Endometrial microvascular endothelial cells (primary cell): ENCODE measurements around the gene TSPOAP1. TPM values are rescaled to one million over a fixed set of nuclear protein-coding genes. Genes with fewer than 3 reads are reported as not detected.

Experiments
- in situ Hi-C: cut with HindIII; loops from 2 replicates; pipeline ENCODE4 v1.10.0; 2017; ENCODE audit warnings: low sequenced_read_pairs, low pct_unique_long_range_greater_than_20kb; ENCODE audit errors: inconsistent ontology term
- total RNA-seq: library from RNA; depleted of rRNA; stranded (reverse); fragments of >200 nt; gene quantifications from one replicate; pipeline ENCODE4 v1.2.3, GENCODE V29; 2015; ENCODE audit errors: inconsistent ontology term

TSPOAP1 gene
- total RNA-seq, 1 donor from 2014 or later, result not detected

DNA sequence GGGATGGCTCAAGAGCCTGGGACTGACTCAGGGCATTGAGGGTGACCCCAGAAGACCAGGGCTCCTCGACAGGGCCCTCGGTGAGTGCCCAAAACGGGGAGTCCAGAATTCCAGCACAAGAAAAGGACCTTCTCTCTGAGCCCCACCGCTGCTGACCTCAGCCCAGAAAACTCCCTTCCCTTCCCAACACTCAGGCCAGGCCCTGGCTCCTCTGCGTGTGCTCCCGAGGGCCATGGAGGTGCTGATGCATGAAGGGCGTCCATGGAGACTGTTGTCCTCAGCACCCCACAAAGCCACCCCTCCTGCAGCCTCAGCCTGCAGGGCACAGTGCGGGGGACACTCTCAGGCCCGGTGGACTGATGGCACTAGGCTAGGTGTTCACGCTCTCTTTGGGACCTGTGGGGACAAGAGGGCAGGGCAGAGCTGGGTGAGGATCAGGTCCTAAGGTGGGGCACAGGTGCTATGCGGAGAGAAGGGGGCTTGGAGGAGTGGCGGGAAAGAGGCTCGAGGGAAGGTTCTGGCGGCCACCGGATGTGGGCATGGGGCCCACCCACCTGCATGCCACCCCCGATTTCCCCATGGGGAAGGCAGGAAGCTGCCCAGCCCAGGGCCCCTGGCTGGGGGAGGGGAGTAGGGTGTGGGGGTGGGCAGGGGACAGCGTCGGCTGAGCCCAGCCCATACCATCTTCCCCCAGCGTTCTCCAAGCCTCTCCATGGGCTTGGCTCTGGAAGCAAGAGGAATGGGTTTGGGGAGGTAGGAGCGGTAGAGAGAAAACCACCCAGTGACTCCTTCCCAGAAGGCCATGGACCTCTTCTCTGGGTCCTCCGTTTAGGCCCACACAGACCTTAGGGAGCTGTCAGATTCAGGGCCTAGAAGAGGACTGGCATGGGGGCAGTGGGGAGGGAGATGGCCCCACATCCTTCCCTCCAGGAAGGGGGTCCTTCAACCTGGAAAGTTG, 4.5 kb upstream of the TSPOAP1 start:
- in situ Hi-C loops, result no loop called here

DNA sequence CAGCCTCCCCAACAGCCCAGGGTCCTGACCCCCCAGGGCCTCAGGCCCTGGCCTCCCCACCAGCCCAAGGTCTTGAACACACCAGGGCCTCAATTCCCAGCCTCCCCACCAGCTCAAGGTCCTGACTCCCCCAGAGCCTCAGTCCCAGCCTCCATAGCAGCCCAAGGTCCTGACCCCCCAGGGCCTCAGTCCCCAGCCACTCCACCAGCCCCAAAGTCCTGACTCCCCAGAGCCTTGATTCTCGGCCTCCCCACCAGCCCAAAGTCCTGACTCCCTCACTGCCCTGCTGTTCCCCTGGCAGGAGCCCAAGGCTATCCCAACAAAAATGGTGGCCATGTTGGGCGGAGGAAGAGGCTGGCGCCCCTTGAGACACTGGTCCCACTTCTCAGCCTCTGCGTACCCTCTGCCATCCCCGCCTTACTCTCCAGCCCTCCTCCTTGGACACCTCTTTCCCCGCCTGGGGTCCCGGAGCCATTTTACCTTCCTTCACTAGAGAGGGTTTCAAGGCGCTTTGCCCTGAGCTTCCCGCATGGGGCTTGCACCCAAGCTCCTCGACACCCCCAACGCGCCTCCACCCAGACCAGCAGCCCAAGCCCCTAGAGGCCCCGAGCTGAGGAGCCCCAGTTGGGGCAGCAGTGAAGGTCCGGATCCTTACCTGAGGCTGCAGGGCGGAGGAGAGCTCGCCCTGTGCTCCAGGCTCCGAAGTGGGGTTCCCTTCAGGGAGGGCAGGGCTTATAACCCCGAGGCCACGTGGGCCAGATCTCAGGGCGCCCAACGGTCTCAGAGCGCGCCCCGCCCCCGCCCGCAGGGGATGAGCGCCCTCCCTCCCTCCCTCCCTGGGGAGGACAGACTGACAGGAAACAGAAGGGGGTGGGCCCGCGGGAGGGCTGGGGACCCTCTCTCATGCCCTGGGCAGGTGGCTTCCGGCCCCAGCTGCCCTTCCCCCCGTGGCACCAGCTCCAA, 3.5 kb upstream of the TSPOAP1 start:
- in situ Hi-C loops, result no loop called here

- in situ Hi-C loops, result no loop called here
Measured at GRCh38 chr17:58330997-58331814, 2.6 kb upstream of the TSPOAP1 start.

DNA sequence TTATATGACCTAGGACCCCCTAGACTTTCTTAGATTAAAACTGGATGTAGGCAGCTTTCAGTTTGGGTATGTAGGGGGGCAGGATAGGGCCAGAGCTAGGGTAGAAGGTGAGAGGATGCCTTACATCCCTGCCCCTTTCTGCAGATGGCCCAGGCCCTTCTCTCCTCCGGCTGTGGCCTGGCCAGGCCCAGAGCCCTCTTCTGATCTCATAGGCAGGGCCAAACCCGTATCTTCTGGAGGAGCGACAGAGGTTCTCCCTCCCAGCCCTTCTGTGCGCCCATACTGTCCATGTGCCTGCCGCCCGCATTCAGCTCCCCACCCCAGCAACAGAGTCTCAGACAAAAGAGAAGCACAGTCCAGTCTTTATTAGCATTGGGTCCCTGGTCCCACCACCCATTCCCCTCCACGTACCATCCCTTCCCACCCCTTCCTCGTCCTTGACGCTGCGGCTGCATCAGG, 2.0 kb upstream of the TSPOAP1 start:
- in situ Hi-C loops, result no loop called here

DNA sequence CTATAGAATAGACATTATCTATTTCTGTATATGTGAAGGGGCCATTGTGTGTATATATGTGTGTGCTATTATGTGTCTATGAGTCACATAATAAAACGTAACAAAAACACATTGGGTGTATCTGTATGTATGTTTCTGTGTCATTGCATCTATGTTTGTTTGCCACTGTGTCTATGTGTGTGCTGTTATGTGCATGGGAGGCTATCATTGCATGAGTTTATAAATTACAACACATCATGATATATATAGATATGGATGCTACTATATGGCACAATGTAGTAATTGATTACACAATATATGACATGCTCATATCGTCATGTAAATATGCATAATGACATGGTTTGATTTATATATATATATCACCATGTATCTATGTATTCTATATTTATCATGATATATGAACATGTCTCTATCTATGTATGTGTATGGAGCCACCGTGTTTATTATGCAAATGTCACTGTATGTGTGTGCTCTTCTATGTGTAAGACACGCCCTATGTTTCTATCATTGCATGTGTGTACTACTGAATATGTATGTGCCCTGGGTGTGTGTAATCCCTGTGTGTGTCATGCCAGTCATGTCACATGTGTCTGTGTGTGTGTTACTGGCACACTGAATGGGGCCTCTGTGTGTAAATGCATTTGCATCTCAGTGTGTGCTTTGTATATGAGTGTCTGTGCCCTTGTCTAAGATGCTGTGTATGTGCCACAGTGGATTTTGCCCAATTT, 1.4 kb upstream of the TSPOAP1 start:
- in situ Hi-C loops, result no loop called here

DNA sequence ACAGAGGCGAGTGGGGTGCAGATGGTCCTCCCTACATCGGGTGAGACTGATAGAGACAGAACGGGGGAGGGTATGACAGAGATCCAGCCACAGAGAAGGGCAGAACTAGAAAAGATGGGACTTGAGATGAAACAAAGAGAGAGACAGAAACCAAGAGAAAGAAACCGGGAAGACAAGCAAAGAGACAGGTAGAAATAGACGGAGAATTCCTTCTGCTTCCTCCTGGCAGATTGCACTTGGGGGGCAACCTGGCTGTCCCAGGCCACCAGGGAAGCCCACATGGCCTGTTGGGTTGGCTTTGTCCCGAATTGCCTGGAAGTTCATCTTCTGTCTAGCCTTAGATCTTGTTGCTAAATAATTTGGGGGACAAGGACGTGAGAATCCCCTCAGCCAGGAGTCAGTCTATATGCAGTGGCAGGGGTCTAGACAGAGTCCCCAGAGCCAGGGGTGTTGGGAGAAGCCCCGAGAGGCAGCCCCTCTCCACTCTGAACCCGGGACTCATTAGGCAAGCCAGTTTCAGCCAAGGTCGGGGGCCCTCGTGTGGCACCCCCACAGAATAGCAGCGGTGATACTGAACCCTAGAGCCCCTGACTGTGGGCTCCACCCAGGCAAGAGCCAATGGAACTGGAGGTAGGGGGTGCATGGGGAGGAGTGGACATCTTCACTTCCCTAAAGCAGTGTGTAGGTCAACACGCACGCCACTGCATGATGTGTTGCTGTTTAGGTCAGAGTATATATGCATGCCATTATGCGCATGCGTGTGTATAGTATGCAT, 627 bp upstream of the TSPOAP1 start:
- in situ Hi-C loops, result no loop called here

DNA sequence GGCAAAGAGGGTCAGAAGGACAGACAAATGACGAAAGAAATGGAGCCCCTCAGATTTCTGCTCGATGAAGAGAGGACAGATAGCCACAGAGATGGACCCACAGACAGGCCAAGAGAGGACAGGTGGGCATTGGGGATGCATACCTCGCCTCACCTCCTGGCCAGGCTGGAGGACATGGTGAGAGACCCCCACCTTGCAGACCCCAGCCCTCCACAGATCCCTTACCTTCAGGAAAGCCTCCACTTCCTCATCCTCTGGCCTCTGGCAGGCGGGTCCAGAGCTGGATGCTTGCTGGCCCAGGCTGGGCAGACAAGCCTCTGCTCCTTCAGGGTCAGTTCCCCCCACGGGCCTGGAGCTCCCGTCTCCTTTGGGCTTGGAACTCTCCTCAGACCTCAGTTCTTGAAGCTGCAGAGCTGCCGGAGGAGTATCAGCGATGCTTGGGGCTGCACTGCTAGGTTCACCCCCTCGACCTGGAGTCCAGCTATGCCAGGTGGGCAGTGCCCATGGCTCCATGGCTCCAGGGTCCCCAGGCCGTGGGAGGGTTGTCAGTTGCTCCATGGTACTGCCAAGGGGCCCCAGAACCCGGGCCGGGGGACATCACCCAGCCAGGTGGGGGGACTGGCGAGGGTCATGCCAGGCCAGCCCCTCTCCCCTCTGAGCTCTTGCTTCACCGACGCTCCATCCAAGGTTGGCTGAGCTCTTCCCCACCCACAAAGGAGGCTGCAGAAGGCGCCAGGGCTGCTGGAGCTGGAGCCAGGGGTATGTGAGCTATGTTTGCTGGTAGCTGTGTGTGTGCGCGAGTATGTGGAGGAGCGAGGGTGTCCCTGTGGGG, 1.0 kb downstream of the TSPOAP1 start:
- in situ Hi-C loops, result no loop called here

- in situ Hi-C loops, result no loop called here
Measured at GRCh38 chr17:58326609-58327362, 1.8 kb downstream of the TSPOAP1 start.

GRCh38 chr17:58325976-58326468, 2.6 kb downstream of the TSPOAP1 start:
- in situ Hi-C loops, result no loop called here

- in situ Hi-C loops, result no loop called here
Measured at GRCh38 chr17:58325289-58325726, 3.3 kb downstream of the TSPOAP1 start.

DNA sequence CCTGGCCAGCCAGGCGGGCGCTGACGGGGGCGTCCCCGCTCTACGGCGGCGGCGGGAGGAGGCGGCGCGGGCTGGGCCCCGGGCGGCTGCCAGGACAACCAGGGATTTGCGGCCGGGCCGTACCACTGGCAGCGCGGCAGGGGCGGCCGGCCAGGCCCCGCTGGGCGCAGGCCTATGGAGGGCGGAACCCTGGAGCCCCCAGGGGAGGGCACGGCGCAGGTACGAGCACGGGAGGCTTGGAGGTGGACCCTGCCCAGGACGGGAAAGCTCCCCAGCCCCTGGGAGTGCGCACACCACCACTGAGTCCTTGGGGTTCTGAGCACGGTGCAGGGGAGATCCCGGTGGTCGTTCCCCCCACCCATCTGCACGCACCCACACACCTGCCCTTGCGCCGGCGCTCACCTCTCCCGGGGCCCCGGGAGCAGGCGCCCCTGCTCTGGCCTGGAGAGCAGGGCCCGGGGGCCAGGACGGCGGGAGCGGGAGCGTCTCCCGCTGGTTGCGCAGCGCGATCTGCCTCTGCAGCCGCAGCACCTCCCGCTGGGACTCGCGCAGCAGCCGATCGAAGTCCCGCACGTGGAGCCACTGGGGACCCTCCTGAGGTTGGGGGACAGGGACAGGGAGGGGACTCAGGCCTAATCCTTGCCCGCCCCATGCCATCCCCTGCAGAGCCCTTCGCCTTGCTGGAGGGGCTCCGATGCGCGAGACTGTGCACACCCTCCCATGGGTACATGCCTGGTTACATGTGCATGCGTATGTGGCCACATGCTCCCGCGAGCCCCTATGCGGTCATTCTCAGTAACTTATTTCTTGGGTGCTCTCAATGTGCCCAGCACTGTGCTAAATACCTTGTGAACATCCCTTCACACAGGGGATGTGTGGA, 3.9 kb downstream of the TSPOAP1 start:
- in situ Hi-C loops, result no loop called here

- in situ Hi-C loops, result no loop called here
Measured at GRCh38 chr17:58324056-58324408, 4.6 kb downstream of the TSPOAP1 start.

DNA sequence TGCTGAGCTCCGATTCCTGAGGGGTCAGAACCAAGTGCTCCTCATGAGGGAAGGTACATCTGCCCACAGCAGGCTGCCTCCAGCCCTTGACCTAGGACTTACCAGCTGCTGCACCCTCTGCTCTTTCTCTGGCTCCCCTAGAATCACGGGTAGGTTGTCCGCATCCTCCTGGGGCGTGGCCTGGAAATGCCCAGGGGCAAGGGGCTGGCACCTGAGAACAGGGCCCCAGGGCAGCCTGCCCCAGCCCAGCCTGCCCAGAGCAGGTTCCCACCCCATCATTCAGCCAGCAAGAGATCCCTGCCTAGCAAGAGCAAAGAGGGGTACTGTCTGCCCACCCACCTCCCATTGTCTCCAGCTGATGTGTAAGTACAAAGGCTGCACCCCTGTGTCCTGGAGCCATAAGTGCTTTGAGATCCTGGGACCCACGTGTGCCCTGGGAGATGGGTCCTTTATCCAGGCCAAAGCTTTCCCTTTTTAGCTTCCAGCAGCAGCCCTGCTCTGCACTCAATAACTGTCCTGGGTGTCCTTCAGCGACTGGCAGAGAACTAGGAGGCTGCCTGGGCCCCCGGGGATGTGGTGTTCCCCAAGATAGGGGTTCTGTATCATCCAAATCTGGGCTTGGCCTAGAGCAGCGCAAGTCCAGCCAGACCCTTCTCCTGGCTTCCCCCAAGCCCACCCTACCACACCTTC, 5.1 kb downstream of the TSPOAP1 start:
- in situ Hi-C loops, result no loop called here

DNA sequence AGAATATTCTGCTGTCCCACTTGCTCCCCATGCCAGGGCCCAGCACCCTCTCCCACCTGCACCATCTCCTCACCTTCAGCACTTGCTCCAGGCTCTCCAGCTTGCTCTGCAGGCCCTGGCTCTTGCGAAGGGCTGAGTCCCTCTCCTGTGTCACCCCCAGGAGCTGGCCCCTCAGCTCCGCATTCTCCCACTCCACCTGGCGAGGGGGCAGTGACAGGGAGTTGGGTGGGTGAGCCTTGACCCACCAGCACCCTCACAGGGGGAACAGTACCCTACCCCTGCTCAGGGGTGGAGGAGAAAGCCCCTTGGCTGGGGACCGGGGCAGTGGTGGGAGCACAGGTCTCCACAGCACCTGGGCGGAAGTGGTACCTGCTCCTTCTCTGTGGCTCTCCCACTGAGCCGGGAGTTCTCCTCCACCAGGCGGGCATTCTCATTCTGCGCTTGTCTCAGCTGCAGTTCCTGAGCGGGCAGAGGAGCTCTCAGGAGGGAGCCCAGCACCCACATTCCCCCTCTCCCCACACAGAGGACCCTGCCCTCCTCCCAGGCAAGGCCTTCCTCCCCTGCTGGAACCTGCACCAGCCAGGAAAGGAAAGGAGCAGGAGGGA, 5.9 kb downstream of the TSPOAP1 start:
- in situ Hi-C loops, result no loop called here
